Heart left ventricle (tissue), 13 donors: Measurements from ENCODE around the gene NELFCD.

Source experiments
- POLR2A ChIP-seq, 2 donors: fragments of 450-650 bp; IDR thresholded peaks; one replicate each; pipeline ENCODE4 v1.6.1; 2017; ENCODE audit warnings: antibody characterized with exemption in 2 of 2, mild to moderate bottlenecking in 2 of 2, moderate library complexity in 2 of 2
- TF ChIP-seq, protein P1 (sequence below), 12 donors: fragments of 200-600 bp; sonication (generic) in 4 of 12; IDR thresholded peaks; one replicate each; pipeline versions ENCODE4 v1.5.0 to v1.8.0; 2018 to 2022; ENCODE audit warnings: antibody characterized with exemption in 12 of 12, mild to moderate bottlenecking in 5 of 12
- donor health status: ischemic (EF 13 %, LVEDD 7.1; RV severe dilation, severe dysfunction).
- donor health status: DM: no; HTN: yes; CAD: no.
- donor health status: DM: no; HTN: no; CAD: no.
- donor health status: ischemic (EF 25% LVEDD 6.9; RV normal size, moderate dysfunction).
- donor health status: ischemic (EF 25% LVEDD 5.7; RV mildly dilated, moderate dysfunction).
- donor health status: ischemic (EF 35%, LVEDD 5.7; RV mildly dilated, moderate dysfunction).
- donor health status: nonischemic (EF 11% LVEDD 7.7; RV severe dilation, severe dysfunction).
- donor health status: DM: yes; HTN: yes; CAD: no.
- donor health status: PGD.
- donor health status: ischemic (EF 29% LVEDD 5.4; RV normal size, mild dysfunction).
- donor health status: nonischemic (EF 23%, LVEDD 6.1; RV moderate dilation, normal function).

DNA sequence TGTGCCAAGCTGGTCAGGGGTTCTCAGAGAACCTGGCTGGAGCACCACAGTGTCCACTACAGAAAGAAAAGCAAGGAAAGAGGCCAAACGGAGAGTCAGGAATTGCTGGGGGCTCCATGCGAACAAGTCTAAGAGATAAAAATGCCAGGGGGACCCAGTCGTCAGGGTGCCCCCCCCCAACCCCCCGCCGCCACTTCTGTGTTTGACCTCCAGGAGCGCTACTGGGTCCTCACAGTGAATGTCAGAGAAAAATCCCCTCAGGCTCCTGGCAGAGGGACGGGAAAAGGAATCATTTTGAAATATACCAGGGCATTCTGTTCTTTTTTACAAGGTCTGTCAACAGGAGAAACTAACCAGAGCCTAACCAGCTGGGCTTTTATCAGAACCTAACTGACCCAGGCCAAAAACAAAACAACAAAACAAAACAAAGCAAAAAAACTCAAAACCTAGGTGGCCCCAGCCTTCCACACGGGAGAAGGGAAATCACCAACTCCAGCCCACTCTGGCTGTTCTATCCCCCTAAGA, 17.9 kb upstream of the NELFCD start:
- TF ChIP-seq, protein P1, sequence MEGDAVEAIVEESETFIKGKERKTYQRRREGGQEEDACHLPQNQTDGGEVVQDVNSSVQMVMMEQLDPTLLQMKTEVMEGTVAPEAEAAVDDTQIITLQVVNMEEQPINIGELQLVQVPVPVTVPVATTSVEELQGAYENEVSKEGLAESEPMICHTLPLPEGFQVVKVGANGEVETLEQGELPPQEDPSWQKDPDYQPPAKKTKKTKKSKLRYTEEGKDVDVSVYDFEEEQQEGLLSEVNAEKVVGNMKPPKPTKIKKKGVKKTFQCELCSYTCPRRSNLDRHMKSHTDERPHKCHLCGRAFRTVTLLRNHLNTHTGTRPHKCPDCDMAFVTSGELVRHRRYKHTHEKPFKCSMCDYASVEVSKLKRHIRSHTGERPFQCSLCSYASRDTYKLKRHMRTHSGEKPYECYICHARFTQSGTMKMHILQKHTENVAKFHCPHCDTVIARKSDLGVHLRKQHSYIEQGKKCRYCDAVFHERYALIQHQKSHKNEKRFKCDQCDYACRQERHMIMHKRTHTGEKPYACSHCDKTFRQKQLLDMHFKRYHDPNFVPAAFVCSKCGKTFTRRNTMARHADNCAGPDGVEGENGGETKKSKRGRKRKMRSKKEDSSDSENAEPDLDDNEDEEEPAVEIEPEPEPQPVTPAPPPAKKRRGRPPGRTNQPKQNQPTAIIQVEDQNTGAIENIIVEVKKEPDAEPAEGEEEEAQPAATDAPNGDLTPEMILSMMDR (IDR thresholded peaks at IDR 0.05): no peak
- no peak for TF ChIP-seq POLR2A (IDR thresholded peaks at IDR 0.05)
